IPS-NIHi7 (cell line): ENCODE measurements around the gene TMEM163.

Experiments
- DNase-seq: peaks from one replicate; pipeline ENCODE4 v3.0.0; 2012; ENCODE audit warnings: mixed read lengths; ENCODE audit errors: extremely low spot score

TMEM163 gene

GRCh38 chr2:134436706-134437105 is 282.1 kb downstream of the TMEM163 start:
- DNase-seq: no peak

- no peak for DNase-seq
Observed at GRCh38 chr2:134435936-134436335, 282.9 kb downstream of the TMEM163 start.

GRCh38 chr2:134435505-134435904 is 283.3 kb downstream of the TMEM163 start:
- DNase-seq: no peak

GRCh38 chr2:134433979-134434378 is 284.8 kb downstream of the TMEM163 start:
- no peak for DNase-seq

- DNase-seq: no peak
Observed at GRCh38 chr2:134433469-134433868, 285.3 kb downstream of the TMEM163 start.

- DNase-seq: no peak
Observed at GRCh38 chr2:134432435-134432883, 286.3 kb downstream of the TMEM163 start.

GRCh38 chr2:134431838-134432434 is 286.9 kb downstream of the TMEM163 start:
- DNase-seq: peak; percentile 46

- no peak for DNase-seq
Observed at GRCh38 chr2:134429886-134430285, 288.9 kb downstream of the TMEM163 start.

- DNase-seq: no peak
Observed at GRCh38 chr2:134426721-134427120, 292.1 kb downstream of the TMEM163 start.

- no peak for DNase-seq
Observed at GRCh38 chr2:134425724-134426496, 292.9 kb downstream of the TMEM163 start.

GRCh38 chr2:134421556-134422328 is 297.1 kb downstream of the TMEM163 start:
- DNase-seq: no peak

- no peak for DNase-seq
Observed at GRCh38 chr2:134420920-134421319, 297.9 kb downstream of the TMEM163 start.

- no peak for DNase-seq
Observed at GRCh38 chr2:134420259-134420658, 298.5 kb downstream of the TMEM163 start.

- DNase-seq: no peak
Observed at GRCh38 chr2:134417968-134418582, 300.7 kb downstream of the TMEM163 start.

GRCh38 chr2:134416637-134417036 is 302.2 kb downstream of the TMEM163 start:
- no peak for DNase-seq

- DNase-seq: no peak
Observed at GRCh38 chr2:134416018-134416417, 302.8 kb downstream of the TMEM163 start.

- no peak for DNase-seq
Observed at GRCh38 chr2:134413912-134414311, 304.9 kb downstream of the TMEM163 start.

GRCh38 chr2:134413430-134413829 is 305.4 kb downstream of the TMEM163 start:
- no peak for DNase-seq

- no peak for DNase-seq
Observed at GRCh38 chr2:134412639-134412999, 306.2 kb downstream of the TMEM163 start.

- DNase-seq: peak; percentile 80
Observed at GRCh38 chr2:134411828-134412638, 306.8 kb downstream of the TMEM163 start.

GRCh38 chr2:134411279-134411827 is 307.4 kb downstream of the TMEM163 start:
- DNase-seq: no peak
